GM23338 (cell line): ENCODE measurements around the gene PLSCR4.

Experiments
- EZH2 ChIP-seq: fragments of 200-600 bp; sonication (generic); IDR thresholded peaks from one replicate; pipeline ENCODE4 v1.8.0; 2017; ENCODE audit warnings: antibody characterized with exemption, mild to moderate bottlenecking, low read depth; ENCODE audit not compliant: unreplicated experiment
- POLR2AphosphoS5 ChIP-seq: IDR thresholded peaks from 2 replicates; pipeline ENCODE4 v1.6.1; 2016; ENCODE audit warnings: antibody characterized with exemption, low read depth
- TF ChIP-seq, protein P1 (sequence below), 2 experiments: fragments of 200-600 bp in 1 of 2; sonication (generic) in 1 of 2; conservative IDR thresholded peaks; 2 replicates each; pipeline versions ENCODE4 v1.5.1 to v1.6.1; 2016 to 2017; ENCODE audit warnings: antibody characterized with exemption in 2 of 2, low read depth in 2 of 2, mild to moderate bottlenecking in 2 of 2, moderate library complexity in 1 of 2

DNA sequence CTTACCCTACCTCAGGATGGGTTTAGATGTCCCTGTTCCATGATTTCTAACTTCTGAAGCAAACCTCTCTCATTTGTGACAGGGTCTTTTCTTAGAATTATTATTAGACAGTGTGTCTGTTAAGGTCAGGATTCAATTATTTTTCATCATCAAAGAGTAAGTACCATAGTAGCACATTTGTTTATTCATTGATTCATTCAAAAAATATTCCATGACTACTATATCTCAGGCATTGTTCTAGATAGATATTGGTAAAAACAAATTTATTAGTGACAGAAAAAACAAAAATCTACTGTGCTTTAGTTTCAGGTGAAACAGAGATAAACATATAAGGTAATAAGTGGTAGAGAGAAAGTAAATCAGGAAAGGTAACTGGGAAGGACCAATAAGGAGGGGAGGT is 86.4 kb downstream of the PLSCR4 start:
- TF ChIP-seq, protein P1, sequence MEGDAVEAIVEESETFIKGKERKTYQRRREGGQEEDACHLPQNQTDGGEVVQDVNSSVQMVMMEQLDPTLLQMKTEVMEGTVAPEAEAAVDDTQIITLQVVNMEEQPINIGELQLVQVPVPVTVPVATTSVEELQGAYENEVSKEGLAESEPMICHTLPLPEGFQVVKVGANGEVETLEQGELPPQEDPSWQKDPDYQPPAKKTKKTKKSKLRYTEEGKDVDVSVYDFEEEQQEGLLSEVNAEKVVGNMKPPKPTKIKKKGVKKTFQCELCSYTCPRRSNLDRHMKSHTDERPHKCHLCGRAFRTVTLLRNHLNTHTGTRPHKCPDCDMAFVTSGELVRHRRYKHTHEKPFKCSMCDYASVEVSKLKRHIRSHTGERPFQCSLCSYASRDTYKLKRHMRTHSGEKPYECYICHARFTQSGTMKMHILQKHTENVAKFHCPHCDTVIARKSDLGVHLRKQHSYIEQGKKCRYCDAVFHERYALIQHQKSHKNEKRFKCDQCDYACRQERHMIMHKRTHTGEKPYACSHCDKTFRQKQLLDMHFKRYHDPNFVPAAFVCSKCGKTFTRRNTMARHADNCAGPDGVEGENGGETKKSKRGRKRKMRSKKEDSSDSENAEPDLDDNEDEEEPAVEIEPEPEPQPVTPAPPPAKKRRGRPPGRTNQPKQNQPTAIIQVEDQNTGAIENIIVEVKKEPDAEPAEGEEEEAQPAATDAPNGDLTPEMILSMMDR (conservative IDR thresholded peaks at IDR 0.05; ENCODE audit: low read depth in 2 of 2) = no peak
- TF ChIP-seq EZH2 (no peak), POLR2AphosphoS5 (no peak)
